Caco-2 (cell line): ENCODE measurements around the gene PGAP3. TPM values are rescaled to one million over a fixed set of nuclear protein-coding genes. Genes with fewer than 3 reads are reported as not detected.

Experiments
- BruUV-seq: library from RNA; stranded (reverse); fragments of 400-500 nt; replicated peaks from 2 replicates; lab custom pipeline; 2021; lab: Mats Ljungman, UMichigan
- CTCF ChIA-PET: fragments of 300-600 bp; sonication (Branson Sonifier 250); formaldehyde crosslinking; loops from one replicate; lab custom pipeline; 2022; ENCODE audit warnings: antibody characterized with exemption; lab: Charles Lee
- POLR2A ChIA-PET: fragments of 300-600 bp; sonication (Branson Sonifier 250); formaldehyde crosslinking; loops from one replicate; lab custom pipeline; 2022; ENCODE audit warnings: antibody characterized with exemption; lab: Charles Lee
- DNase-seq, 2 experiments: peaks; one replicate each; pipeline versions ENCODE4 v3.0.0 to v3.0.0-alpha.2; 2020 to 2022
- H3K27me3 ChIP-seq: replicated peaks from 2 replicates; pipeline ENCODE4 v1.6.0; 2011; ENCODE audit warnings: low read length; ENCODE audit not compliant: control insufficient read depth, insufficient read depth
- H3K36me3 ChIP-seq: 2 replicates; pipeline ENCODE4 v1.5.1; 2011; ENCODE audit warnings: low read length; ENCODE audit not compliant: control insufficient read depth, insufficient read depth
- H3K4me1 ChIP-seq: fragments of 250-450 bp; sonication (Bioruptor Pico); 2 replicates; pipeline ENCODE4 v1.5.1; 2020; ENCODE audit warnings: mild to moderate bottlenecking
- H3K4me3 ChIP-seq: 2 replicates; pipeline ENCODE4 v1.5.1; 2011; ENCODE audit warnings: low read depth, mild to moderate bottlenecking, control low read depth, low read length
- H3K9me3 ChIP-seq: fragments of 250-450 bp; sonication (Bioruptor Pico); 2 replicates; pipeline ENCODE4 v1.5.1; 2020; ENCODE audit warnings: mild to moderate bottlenecking, moderate library complexity
- H3K27ac Mint-ChIP-seq: one replicate; pipeline ENCODE4 v1.8.0; 2022; ENCODE audit warnings: mixed read lengths; ENCODE audit not compliant: unreplicated experiment
- H3K27me3 Mint-ChIP-seq: one replicate; pipeline ENCODE4 v1.8.0; 2022; ENCODE audit warnings: mixed read lengths; ENCODE audit not compliant: insufficient read depth, unreplicated experiment
- H3K36me3 Mint-ChIP-seq: one replicate; pipeline ENCODE4 v1.8.0; 2022; ENCODE audit warnings: mild to moderate bottlenecking, mixed read lengths; ENCODE audit not compliant: insufficient read depth, unreplicated experiment
- H3K4me1 Mint-ChIP-seq: one replicate; pipeline ENCODE4 v1.8.0; 2022; ENCODE audit warnings: low read depth, mixed read lengths; ENCODE audit not compliant: unreplicated experiment
- H3K4me3 Mint-ChIP-seq: one replicate; pipeline ENCODE4 v1.8.0; 2022; ENCODE audit warnings: mild to moderate bottlenecking, moderate library complexity, mixed read lengths; ENCODE audit not compliant: unreplicated experiment
- H3K9me3 Mint-ChIP-seq: one replicate; pipeline ENCODE4 v1.8.0; 2022; ENCODE audit warnings: mixed read lengths; ENCODE audit not compliant: unreplicated experiment
- intact Hi-C: fragments of 100-400 bp; cut with micrococcal nuclease; formaldehyde crosslinking; loops from one replicate; pipeline ENCODE4 v1.10.0; 2022; ENCODE audit not compliant: unreplicated experiment
- total RNA-seq: library from RNA; stranded (reverse); gene quantifications from 2 replicates; pipeline ENCODE4 v1.2.3, GENCODE V29; 2022
- TF ChIP-seq, protein P1 (sequence below), 2 experiments: fragments of 200-600 bp in 1 of 2; IDR thresholded peaks; 1 replicate in 1 of 2; 2 replicates in 1 of 2; pipeline versions ENCODE4 v1.5.1 to v1.8.0; 2011 to 2022; ENCODE audit warnings: antibody characterized with exemption in 1 of 2, control low read depth in 1 of 2, inconsistent platforms in 1 of 2, low read depth in 1 of 2, low read length in 1 of 2, mild to moderate bottlenecking in 1 of 2, moderate library complexity in 1 of 2; ENCODE audit not compliant: insufficient read depth in 1 of 2, severe bottlenecking in 1 of 2, unreplicated experiment in 1 of 2

The PGAP3 gene
- total RNA-seq, 1 experiment from 2014 or later = 14.7 TPM

- Mint-ChIP-seq H3K36me3 (peaks cover 10% of the 10 kb centered on the region), H3K4me1 (no peaks in the 10 kb centered on the region), H3K4me3 (no peak overlapping the region), H3K27me3 (no peaks in the 10 kb centered on the region), H3K9me3 (no peaks in the 10 kb centered on the region), H3K27ac (no peak overlapping the region)
- ChIA-PET POLR2A (no interaction called here), CTCF (interaction anchor here (0.5 to 1.4 kb wide), 2 partner anchors 8 to 9 kb away, joined by 3 to 5 read pairs; no protein-coding TSS in a partner anchor)
- TSS peak; percentile 65 for BruUV-seq
- Histone ChIP-seq H3K4me3 (no peak overlapping the region), H3K9me3 (no peaks in the 10 kb centered on the region), H3K27me3 (no peaks in the 10 kb centered on the region), H3K36me3 (no peaks in the 10 kb centered on the region; the same call in none of the 2 replicates), H3K4me1 (peaks cover 7% of the 10 kb centered on the region; the same call in 1 of the 2 replicates)
- DNase-seq = no peak
- intact Hi-C loops = no loop called here
- TF ChIP-seq, protein P1, sequence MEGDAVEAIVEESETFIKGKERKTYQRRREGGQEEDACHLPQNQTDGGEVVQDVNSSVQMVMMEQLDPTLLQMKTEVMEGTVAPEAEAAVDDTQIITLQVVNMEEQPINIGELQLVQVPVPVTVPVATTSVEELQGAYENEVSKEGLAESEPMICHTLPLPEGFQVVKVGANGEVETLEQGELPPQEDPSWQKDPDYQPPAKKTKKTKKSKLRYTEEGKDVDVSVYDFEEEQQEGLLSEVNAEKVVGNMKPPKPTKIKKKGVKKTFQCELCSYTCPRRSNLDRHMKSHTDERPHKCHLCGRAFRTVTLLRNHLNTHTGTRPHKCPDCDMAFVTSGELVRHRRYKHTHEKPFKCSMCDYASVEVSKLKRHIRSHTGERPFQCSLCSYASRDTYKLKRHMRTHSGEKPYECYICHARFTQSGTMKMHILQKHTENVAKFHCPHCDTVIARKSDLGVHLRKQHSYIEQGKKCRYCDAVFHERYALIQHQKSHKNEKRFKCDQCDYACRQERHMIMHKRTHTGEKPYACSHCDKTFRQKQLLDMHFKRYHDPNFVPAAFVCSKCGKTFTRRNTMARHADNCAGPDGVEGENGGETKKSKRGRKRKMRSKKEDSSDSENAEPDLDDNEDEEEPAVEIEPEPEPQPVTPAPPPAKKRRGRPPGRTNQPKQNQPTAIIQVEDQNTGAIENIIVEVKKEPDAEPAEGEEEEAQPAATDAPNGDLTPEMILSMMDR (IDR thresholded peaks at IDR 0.05; ENCODE audit: insufficient read depth in 1 of 2, low read depth in 1 of 2, low read length in 1 of 2, severe bottlenecking in 1 of 2, unreplicated experiment in 1 of 2) = no peak
Measured at GRCh38 chr17:39662551-39663339, 25.1 kb downstream of the PGAP3 start.

GRCh38 chr17:39661744-39662541 lies 25.9 kb downstream of the PGAP3 start:
- peaks cover 2% of the 10 kb centered on the region; the same call in 1 of the 2 replicates for H3K4me1 ChIP-seq
- Mint-ChIP-seq H3K36me3 (peaks cover 10% of the 10 kb centered on the region), H3K9me3 (no peaks in the 10 kb centered on the region), H3K4me3 (no peak overlapping the region), H3K4me1 (no peaks in the 10 kb centered on the region), H3K27ac (no peak overlapping the region), H3K27me3 (no peaks in the 10 kb centered on the region)
- H3K36me3 ChIP-seq = no peaks in the 10 kb centered on the region; the same call in none of the 2 replicates
- no peaks in the 10 kb centered on the region for H3K9me3 ChIP-seq
- intact Hi-C loops = no loop called here
- TF ChIP-seq, protein P1 (IDR thresholded peaks at IDR 0.05; ENCODE audit: insufficient read depth in 1 of 2, low read depth in 1 of 2, low read length in 1 of 2, severe bottlenecking in 1 of 2, unreplicated experiment in 1 of 2) = no peak
- DNase-seq = no peak
- ChIA-PET POLR2A (no interaction called here), CTCF (no interaction called here)
- no TSS peak for BruUV-seq
- H3K27me3 ChIP-seq = no peaks in the 10 kb centered on the region
- no peak overlapping the region for H3K4me3 ChIP-seq
